ENCODE data around the gene HDAC4. TPM values are rescaled to one million over a fixed set of nuclear protein-coding genes. Genes with fewer than 3 reads are reported as not detected.

The HDAC4 gene
- total and polyA plus RNA-seq, 9 donors = 7.0 to 74.0 (median 46.3) TPM

DNA sequence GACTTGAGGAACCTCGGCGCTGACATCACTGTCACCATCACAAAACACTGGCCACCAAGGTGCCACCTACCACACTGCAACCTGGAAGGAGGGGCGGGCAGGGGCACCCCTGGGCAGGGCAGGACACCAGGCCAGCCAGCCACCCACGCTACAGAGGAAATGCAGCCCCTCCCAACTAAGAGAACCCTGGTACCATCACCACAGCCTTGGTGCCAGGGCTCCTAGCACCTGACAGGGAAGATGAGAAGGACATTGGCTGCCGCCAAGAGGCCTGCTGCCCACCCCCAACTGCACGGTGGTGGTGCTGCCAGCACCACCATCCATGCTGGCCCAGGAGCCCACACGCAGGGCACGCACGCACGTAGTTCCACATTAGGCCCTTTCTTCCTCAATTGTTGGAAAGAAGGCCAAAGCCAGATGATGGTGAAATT is 88.7 kb downstream of the HDAC4 start:
- peak overlapping the region in 1 of 2 donors; percentile 54 for H3K27ac ChIP-seq
- peak in 3 of 5 donors; percentile 14 to 34 (median 25) for DNase-seq
- TF ChIP-seq, protein P1, sequence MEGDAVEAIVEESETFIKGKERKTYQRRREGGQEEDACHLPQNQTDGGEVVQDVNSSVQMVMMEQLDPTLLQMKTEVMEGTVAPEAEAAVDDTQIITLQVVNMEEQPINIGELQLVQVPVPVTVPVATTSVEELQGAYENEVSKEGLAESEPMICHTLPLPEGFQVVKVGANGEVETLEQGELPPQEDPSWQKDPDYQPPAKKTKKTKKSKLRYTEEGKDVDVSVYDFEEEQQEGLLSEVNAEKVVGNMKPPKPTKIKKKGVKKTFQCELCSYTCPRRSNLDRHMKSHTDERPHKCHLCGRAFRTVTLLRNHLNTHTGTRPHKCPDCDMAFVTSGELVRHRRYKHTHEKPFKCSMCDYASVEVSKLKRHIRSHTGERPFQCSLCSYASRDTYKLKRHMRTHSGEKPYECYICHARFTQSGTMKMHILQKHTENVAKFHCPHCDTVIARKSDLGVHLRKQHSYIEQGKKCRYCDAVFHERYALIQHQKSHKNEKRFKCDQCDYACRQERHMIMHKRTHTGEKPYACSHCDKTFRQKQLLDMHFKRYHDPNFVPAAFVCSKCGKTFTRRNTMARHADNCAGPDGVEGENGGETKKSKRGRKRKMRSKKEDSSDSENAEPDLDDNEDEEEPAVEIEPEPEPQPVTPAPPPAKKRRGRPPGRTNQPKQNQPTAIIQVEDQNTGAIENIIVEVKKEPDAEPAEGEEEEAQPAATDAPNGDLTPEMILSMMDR (IDR thresholded peaks at IDR 0.05) = no peak
- TF ChIP-seq EP300 (IDR thresholded peaks at IDR 0.05) = no peak
- no peak for TF ChIP-seq POLR2A (IDR thresholded peaks at IDR 0.05)
- H3K4me1 ChIP-seq (ENCODE audit: insufficient read depth) = peaks cover 34% of the 10 kb centered on the region
- no peak overlapping the region for H3K4me3 ChIP-seq
- H3K9me3 ChIP-seq = no peaks in the 10 kb centered on the region
- intact Hi-C loops (cut with DNase I) = no loop called here
- 93 to 98% (median 96%) methylated on average over 10 of the region's 10 CpGs for WGBS, 3 donors
- no peaks in the 10 kb centered on the region for H3K36me3 ChIP-seq
- no peaks in the 10 kb centered on the region for H3K27me3 ChIP-seq

DNA sequence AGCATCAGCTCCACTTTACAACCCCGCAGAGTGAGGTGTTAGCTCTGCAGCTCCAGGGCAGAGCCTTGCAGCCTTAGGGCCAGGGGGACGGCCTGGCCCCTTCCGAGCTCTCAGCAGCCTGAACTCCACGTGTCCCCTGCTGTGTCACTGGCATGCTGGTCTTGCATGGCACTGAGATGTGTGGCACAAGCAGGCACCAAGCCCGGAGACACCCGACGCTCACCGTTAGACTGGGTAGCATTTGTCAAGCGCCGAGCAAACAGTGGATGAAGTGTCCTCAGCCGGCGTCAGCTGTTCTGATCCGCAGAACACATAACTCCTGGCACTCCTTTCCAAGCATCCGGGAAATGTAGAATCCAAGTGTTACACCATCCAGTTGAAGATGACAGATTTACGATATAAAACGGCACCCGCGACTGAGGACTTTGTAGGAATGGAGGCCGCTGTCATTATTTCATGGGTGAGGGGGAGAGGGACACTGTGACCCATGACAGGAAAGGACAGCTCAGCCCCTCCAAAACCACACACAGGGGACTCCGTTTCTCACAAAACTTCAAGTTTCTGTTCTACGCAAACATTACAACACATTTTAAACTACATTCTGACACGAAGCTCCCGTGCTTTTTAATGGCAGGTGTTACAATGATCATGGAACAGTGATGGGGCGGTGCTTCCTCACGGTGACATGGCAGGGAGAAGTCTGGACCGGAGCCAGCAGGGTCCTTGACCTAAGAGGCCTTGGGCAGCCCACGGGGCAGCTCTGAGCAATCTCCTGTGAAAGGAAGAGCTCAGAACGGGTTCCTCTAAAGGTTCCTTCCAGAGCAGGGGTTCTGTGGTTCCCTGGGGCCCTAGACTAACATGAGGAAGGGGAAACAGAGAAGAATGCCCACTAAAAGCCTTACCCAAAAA is 89.4 kb downstream of the HDAC4 start:
- peak; percentile 7 to 51 (median 49) for DNase-seq
- intact Hi-C loops (cut with DNase I) = no loop called here

DNA sequence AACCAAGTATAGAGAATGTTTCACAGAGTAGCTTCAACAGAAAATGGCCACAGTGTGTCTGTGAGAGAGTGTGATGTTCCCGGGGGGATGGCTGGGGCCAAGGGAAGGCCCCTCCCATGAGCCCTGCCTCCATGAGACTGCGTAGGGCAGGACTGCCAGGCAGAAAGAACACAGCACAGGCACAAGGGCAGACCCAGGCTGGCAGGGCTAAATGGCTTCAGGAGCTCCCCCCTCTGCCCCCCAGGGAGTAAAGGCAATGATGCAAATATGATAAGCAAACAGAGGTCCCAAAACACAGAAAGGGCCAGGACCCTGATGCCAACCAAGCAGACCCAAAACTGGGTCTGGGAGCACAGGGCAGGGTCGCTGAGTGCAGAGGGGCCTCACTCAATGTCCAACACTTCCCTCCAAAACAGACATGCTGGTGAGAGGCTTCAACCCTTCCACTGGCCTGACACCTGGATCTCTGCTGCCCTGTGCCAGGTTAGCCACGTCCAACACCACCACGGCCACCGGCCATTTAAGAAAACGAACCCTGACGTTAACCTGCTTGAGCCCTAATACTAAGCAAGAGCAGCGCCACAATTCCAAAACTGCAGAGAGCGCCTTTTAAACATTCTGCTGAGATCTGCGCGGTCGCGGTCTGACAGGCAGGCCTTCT is 90.3 kb downstream of the HDAC4 start:
- WGBS, 3 donors = 90 to 94% (median 93%) methylated on average over 14 of the region's 14 CpGs
- intact Hi-C loops (cut with DNase I) = no loop called here
- Histone ChIP-seq H3K27me3 (no peaks in the 10 kb centered on the region), H3K4me3 (no peak overlapping the region), H3K27ac (peak overlapping the region; percentile 77 to 86), H3K36me3 (no peaks in the 10 kb centered on the region), H3K9me3 (no peaks in the 10 kb centered on the region), H3K4me1 (ENCODE audit: insufficient read depth) (peaks cover 37% of the 10 kb centered on the region)
- TF ChIP-seq, protein P1 (IDR thresholded peaks at IDR 0.05) = no peak
- TF ChIP-seq POLR2A (IDR thresholded peaks at IDR 0.05) = no peak
- TF ChIP-seq EP300 (IDR thresholded peaks at IDR 0.05) = no peak
- DNase-seq = peak; percentile 7 to 35 (median 25)

More for the DNA sequence above, 89.4 kb downstream of the HDAC4 start:
- Histone ChIP-seq H3K4me1 (ENCODE audit: insufficient read depth) (peaks cover 34% of the 10 kb centered on the region), H3K4me3 (no peak overlapping the region), H3K27ac (peak overlapping the region in 1 of 2 donors; percentile 86), H3K9me3 (no peaks in the 10 kb centered on the region), H3K27me3 (no peaks in the 10 kb centered on the region), H3K36me3 (no peaks in the 10 kb centered on the region)
- whole genome bisulfite sequencing, 3 donors = 74 to 89% (median 87%) methylated on average over 28 of the region's 28 CpGs
- TF ChIP-seq POLR2A (IDR thresholded peaks at IDR 0.05) = no peak

DNA sequence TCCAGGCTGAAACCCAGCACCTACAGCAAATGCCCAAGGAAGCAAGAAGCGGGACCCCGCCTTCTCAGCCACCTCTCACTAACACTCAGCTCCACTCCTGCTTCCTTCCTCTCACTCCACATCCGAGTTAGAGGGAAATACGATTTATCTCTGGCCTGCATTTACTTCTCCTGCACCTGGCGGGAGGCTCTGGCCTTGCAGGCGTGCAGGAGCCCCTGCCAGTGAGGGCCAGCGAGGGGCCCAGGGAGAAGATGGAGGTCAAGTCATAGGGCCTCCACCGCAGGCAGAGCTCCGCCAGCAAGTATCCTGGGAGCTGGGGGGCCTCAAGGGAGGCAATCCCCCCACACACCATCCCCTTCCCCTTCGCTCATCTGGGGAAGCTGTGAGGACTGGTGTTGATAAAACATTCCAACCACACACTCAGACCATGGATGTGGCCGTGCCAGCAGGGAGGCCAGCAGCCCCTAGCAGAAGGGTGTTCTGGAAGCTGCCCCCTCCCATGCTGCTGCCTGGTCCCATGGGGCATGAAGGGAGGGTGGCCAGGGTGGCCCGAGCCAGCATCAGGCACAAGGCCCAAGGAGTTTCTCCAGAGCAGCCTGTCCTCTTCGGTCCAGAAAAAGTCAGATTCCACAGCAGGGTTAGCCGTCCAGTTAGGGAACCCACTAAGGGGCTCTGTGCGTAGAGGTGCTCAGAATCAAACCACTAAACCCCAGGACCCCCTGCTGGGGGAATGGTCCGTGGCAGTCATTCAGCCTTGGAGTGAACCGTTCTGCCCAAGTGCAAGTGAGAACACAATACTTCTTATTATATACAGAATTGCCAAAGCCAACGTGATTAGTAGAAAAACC is 91.2 kb downstream of the HDAC4 start:
- 44 to 58% (median 51%) methylated on average over 18 of the region's 18 CpGs for WGBS, 3 donors
- H3K4me1 ChIP-seq (ENCODE audit: insufficient read depth) = peaks cover 37% of the 10 kb centered on the region
- H3K27me3 ChIP-seq = no peaks in the 10 kb centered on the region
- H3K36me3 ChIP-seq = no peaks in the 10 kb centered on the region
- TF ChIP-seq, protein P1 (IDR thresholded peaks at IDR 0.05) = no peak
- no peak for TF ChIP-seq POLR2A (IDR thresholded peaks at IDR 0.05)
- H3K9me3 ChIP-seq = no peaks in the 10 kb centered on the region
- peak in 4 of 5 donors; percentile 23 to 53 (median 44) for DNase-seq
- peak overlapping the region; percentile 44 for H3K4me3 ChIP-seq
- intact Hi-C loops (cut with DNase I) = no loop called here
- peak overlapping the region; percentile 77 to 86 for H3K27ac ChIP-seq
